Endothelial cell of umbilical vein (primary cell): ENCODE measurements around the gene TMEM81. TPM values are rescaled to one million over a fixed set of nuclear protein-coding genes. Genes with fewer than 3 reads are reported as not detected.

ENCODE experiments used
- BruUV-seq: library from RNA; stranded (reverse); fragments of 400-500 nt; replicated peaks from 2 replicates; lab custom pipeline; 2021; lab: Mats Ljungman, UMichigan
- CTCF ChIA-PET: fragments of 300-600, 350-600 bp; sonication (Branson Sonifier 250); formaldehyde crosslinking; loops from one replicate; lab custom pipeline; 2021; ENCODE audit warnings: antibody characterized with exemption, inconsistent platforms; lab: Charles Lee
- POLR2A ChIA-PET: fragments of 300-600, 350-600 bp; sonication (Branson Sonifier 250); formaldehyde crosslinking; loops from one replicate; lab custom pipeline; 2021; ENCODE audit warnings: antibody characterized with exemption, inconsistent platforms; lab: Charles Lee
- DNase-seq: peaks from one replicate; pipeline ENCODE4 v3.0.0-alpha.2; 2011; ENCODE audit warnings: low read depth, low spot score
- FAIRE-seq: peaks from 2 replicates; lab custom pipeline; 2011; peaks lifted over from hg19 to GRCh38; lab: Jason Lieb, UNC
- H2AFZ ChIP-seq: 2 replicates; pipeline ENCODE4 v1.6.0; 2012; ENCODE audit warnings: low read depth, low read length, control low read depth, inconsistent platforms
- H3K27ac ChIP-seq: 2 replicates; pipeline ENCODE4 v1.5.1; 2011; ENCODE audit warnings: low read depth, mild to moderate bottlenecking, control low read depth, low read length, moderate library complexity; ENCODE audit not compliant: insufficient read depth
- H3K27me3 ChIP-seq, 2 experiments: 2 replicates each; pipeline versions ENCODE4 v1.6.0 to v1.6.1; 2011; ENCODE audit warnings: low read length in 2 of 2, mixed read lengths in 1 of 2; ENCODE audit not compliant: control insufficient read depth in 2 of 2, insufficient read depth in 2 of 2
- H3K36me3 ChIP-seq, 2 experiments: 2 replicates in 1 of 2; 3 replicates in 1 of 2; pipeline ENCODE4 v1.5.1; 2011; ENCODE audit warnings: low read length in 2 of 2, mild to moderate bottlenecking in 1 of 2, moderate library complexity in 1 of 2; ENCODE audit not compliant: control insufficient read depth in 2 of 2, insufficient read depth in 2 of 2; ENCODE audit errors: extremely low read depth in 1 of 2
- H3K4me1 ChIP-seq: 3 replicates; pipeline ENCODE4 v1.5.1; 2011; ENCODE audit warnings: mild to moderate bottlenecking, low read length; ENCODE audit not compliant: control insufficient read depth, insufficient read depth; ENCODE audit errors: extremely low read depth
- H3K4me2 ChIP-seq: 2 replicates; pipeline ENCODE4 v1.6.1; 2011; ENCODE audit warnings: low read length, control low read depth, mixed read lengths; ENCODE audit not compliant: insufficient read depth
- H3K4me3 ChIP-seq, 3 experiments: fragments of 200-600 bp in 1 of 3; sonication (generic), shearing (Covaris generic) in 1 of 3; replicated peaks in 1 of 3; 2 replicates each; pipeline ENCODE4 v1.5.1; 2011 to 2016; ENCODE audit warnings: control low read depth in 3 of 3, low read length in 3 of 3, mild to moderate bottlenecking in 2 of 3, inconsistent platforms in 1 of 3, low read depth in 1 of 3, moderate library complexity in 1 of 3; ENCODE audit not compliant: insufficient read depth in 1 of 3
- H3K79me2 ChIP-seq: 2 replicates; pipeline ENCODE4 v1.6.0; 2012; ENCODE audit warnings: low read length, inconsistent platforms; ENCODE audit not compliant: control insufficient read depth, insufficient read depth
- H3K9ac ChIP-seq: replicated peaks from 2 replicates; pipeline ENCODE3; 2011; ENCODE audit warnings: low read length, control low read depth; ENCODE audit not compliant: insufficient read depth; ENCODE audit errors: extremely low read depth
- H3K9me1 ChIP-seq: replicated peaks from 3 replicates; pipeline ENCODE4 v1.6.0; 2011; ENCODE audit warnings: mild to moderate bottlenecking, low read length; ENCODE audit not compliant: control insufficient read depth, insufficient read depth; ENCODE audit errors: extremely low read depth
- H3K9me3 ChIP-seq: replicated peaks from 2 replicates; pipeline ENCODE4 v1.5.1; 2012; ENCODE audit warnings: low read length, inconsistent platforms; ENCODE audit not compliant: control insufficient read depth, insufficient read depth
- H4K20me1 ChIP-seq: replicated peaks from 2 replicates; pipeline ENCODE3; 2011; ENCODE audit warnings: mild to moderate bottlenecking, low read length; ENCODE audit not compliant: control insufficient read depth, insufficient read depth; ENCODE audit errors: extremely low read depth
- EZH2 ChIP-seq: IDR thresholded peaks from 2 replicates; pipeline ENCODE4 v1.6.1; 2012; ENCODE audit warnings: borderline replicate concordance, low read depth, mild to moderate bottlenecking, moderate library complexity, low read length, inconsistent platforms; ENCODE audit not compliant: severe bottlenecking
- FOS ChIP-seq: IDR thresholded peaks from 2 replicates; pipeline ENCODE4 v1.6.1; 2011; ENCODE audit warnings: mild to moderate bottlenecking, low read length, moderate library complexity, borderline replicate concordance; ENCODE audit not compliant: insufficient read depth
- GATA2 ChIP-seq: IDR thresholded peaks from 2 replicates; pipeline ENCODE4 v1.7.0; 2011; ENCODE audit warnings: low read depth, mild to moderate bottlenecking, moderate library complexity, mixed read lengths, low read length; ENCODE audit not compliant: insufficient read length, insufficient read depth
- JUN ChIP-seq: IDR thresholded peaks from 2 replicates; pipeline ENCODE4 v1.6.1; 2011; ENCODE audit warnings: borderline replicate concordance, low read depth; ENCODE audit not compliant: insufficient read length, insufficient read depth
- MYC ChIP-seq: IDR thresholded peaks from one replicate; pipeline ENCODE4 v1.6.1; 2011; ENCODE audit warnings: mild to moderate bottlenecking, low read depth, low read length
- POLR2A ChIP-seq: IDR thresholded peaks from 2 replicates; pipeline ENCODE4 v1.6.1; 2012; ENCODE audit warnings: low read depth, mild to moderate bottlenecking, control low read depth, low read length
- POLR2AphosphoS5 ChIP-seq: IDR thresholded peaks from 2 replicates; pipeline ENCODE4 v1.6.1; 2012; ENCODE audit warnings: low read depth, mild to moderate bottlenecking, control low read depth, low read length, moderate library complexity; ENCODE audit not compliant: insufficient read depth
- dilution Hi-C: fragments of 300-500 bp; cut with MboI; formaldehyde crosslinking; loops from one replicate; pipeline ENCODE4 v1.15.0; 2019; ENCODE audit warnings: low sequenced_read_pairs; ENCODE audit not compliant: extremely low pct_ligation_motif_present
- intact Hi-C: fragments of 100-400 bp; cut with micrococcal nuclease; formaldehyde crosslinking; loops from one replicate; pipeline ENCODE4 v1.10.0; 2022
- polyA plus RNA-seq, 4 experiments: library from polyadenylated mRNA; depleted of rRNA in 3 of 4; stranded (reverse) in 3 of 4; unstranded in 1 of 4; fragments of >200 nt; gene quantifications; 2 replicates each; pipeline versions ENCODE4 v1.2.1 to v1.2.3, GENCODE V29; 2011 to 2012; ENCODE audit warnings: missing spikeins in 1 of 4
- total RNA-seq: library from RNA; stranded (reverse); gene quantifications from 2 replicates; pipeline ENCODE4 v1.2.3, GENCODE V29; 2021
- TF ChIP-seq, protein P1 (sequence below), 2 donors: IDR thresholded peaks; 1 replicate in 1 of 2; 2 replicates in 1 of 2; pipeline ENCODE4 v1.5.1; 2011; ENCODE audit warnings: low read length in 2 of 2, mild to moderate bottlenecking in 2 of 2, moderate library complexity in 2 of 2, control low read depth in 1 of 2, inconsistent platforms in 1 of 2, low read depth in 1 of 2; ENCODE audit not compliant: insufficient read depth in 1 of 2; ENCODE audit errors: extremely low read depth in 1 of 2
- TF ChIP-seq, protein P2 (sequence below): IDR thresholded peaks from 2 replicates; pipeline ENCODE4 v1.6.1; 2011; ENCODE audit not compliant: insufficient read depth, insufficient read length

The TMEM81 gene
- total and polyA plus RNA-seq, 2 donors (not counting 3 experiments of a cell fraction or from before 2014, with no cell fraction given) = 1.5 to 2.9 TPM

DNA sequence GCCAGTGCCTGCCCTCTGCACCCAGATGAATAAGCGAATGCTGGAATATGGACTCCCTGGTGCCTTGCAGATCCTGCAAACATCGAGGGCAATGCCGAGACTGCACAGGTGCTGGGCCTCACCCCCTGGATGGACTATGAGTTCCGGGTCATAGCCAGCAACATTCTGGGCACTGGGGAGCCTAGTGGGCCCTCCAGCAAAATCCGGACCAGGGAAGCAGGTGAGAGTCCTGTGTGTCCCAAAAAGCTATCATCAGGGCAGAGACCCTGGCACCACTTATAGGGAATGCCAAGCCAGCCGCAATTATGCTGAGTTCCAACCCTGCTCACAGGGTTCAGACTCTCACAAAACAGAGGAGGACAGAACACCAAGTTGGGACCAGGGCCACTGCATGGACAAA is 17.2 kb downstream of the TMEM81 start:
- Histone ChIP-seq H3K4me1 (no peaks in the 10 kb centered on the region), H4K20me1 (no peaks in the 10 kb centered on the region), H3K27ac (no peak overlapping the region), H3K79me2 (no peaks in the 10 kb centered on the region), H3K4me2 (no peak overlapping the region), H2AFZ (no peak overlapping the region), H3K9me1 (no peaks in the 10 kb centered on the region), H3K36me3 (no peaks in the 10 kb centered on the region), H3K9me3 (no peaks in the 10 kb centered on the region), H3K9ac (no peak overlapping the region), H3K27me3 (peaks cover 0 to 2% of the 10 kb centered on the region in 2 experiments), H3K4me3 (no peak overlapping the region)
- dilution Hi-C loops = no loop called here
- POLR2A ChIA-PET = no interaction called here
- BruUV-seq = no TSS peak
- intact Hi-C loops = no loop called here
- CTCF ChIA-PET = interaction anchor here (2.2 kb wide), 1 partner anchor 189 kb away, joined by 9 read pairs; no protein-coding TSS in a partner anchor
- DNase-seq (no peak), FAIRE-seq (no peak)
- no peak for TF ChIP-seq POLR2A
- no peak for TF ChIP-seq POLR2AphosphoS5

DNA sequence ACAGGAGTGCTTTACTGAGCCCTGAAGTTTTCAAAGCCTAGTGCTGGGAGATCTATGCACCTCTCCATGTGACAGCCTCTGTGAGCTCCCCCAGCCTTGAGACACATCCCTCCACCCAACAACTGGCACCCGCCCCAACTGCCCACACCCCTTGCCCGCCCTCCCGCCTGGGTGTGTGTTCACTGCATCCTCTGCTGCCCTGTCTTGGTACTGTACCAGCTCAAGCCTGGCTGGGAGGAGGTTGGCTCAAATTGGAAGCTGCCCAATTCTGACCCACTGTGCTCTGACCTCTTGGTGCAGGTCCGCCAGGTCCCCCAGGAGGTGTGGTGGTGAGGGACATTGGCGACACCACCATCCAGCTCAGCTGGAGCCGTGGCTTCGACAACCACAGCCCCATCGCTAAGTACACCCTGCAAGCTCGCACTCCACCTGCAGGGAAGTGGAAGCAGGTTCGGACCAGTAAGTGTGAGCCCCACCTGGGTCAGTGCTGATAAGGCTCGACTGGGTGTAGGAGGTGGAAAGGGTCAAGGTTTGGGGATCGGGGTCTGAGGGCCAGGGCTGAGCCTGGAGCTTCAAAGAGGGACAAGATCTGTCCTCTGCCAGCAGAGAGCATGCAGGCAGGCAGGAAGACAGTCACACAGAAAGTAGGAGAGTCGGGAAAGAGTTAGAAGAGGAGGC is 18.0 kb downstream of the TMEM81 start:
- no peaks in the 10 kb centered on the region for H3K36me3 ChIP-seq
- POLR2A ChIA-PET = no interaction called here
- FAIRE-seq (no peak), DNase-seq (no peak)
- no peaks in the 10 kb centered on the region for H3K9me3 ChIP-seq
- no peak overlapping the region for H2AFZ ChIP-seq
- intact Hi-C loops (no loop called here), dilution Hi-C loops (no loop called here)
- no peak overlapping the region for H3K9ac ChIP-seq
- H4K20me1 ChIP-seq = no peaks in the 10 kb centered on the region
- no peak overlapping the region for H3K27ac ChIP-seq
- TF ChIP-seq MYC = no peak
- TF ChIP-seq FOS = no peak
- TF ChIP-seq POLR2A = no peak
- TF ChIP-seq, protein P1, sequence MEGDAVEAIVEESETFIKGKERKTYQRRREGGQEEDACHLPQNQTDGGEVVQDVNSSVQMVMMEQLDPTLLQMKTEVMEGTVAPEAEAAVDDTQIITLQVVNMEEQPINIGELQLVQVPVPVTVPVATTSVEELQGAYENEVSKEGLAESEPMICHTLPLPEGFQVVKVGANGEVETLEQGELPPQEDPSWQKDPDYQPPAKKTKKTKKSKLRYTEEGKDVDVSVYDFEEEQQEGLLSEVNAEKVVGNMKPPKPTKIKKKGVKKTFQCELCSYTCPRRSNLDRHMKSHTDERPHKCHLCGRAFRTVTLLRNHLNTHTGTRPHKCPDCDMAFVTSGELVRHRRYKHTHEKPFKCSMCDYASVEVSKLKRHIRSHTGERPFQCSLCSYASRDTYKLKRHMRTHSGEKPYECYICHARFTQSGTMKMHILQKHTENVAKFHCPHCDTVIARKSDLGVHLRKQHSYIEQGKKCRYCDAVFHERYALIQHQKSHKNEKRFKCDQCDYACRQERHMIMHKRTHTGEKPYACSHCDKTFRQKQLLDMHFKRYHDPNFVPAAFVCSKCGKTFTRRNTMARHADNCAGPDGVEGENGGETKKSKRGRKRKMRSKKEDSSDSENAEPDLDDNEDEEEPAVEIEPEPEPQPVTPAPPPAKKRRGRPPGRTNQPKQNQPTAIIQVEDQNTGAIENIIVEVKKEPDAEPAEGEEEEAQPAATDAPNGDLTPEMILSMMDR (IDR thresholded peaks at IDR 0.05; ENCODE audit: extremely low read depth in 1 of 2, insufficient read depth in 1 of 2, low read depth in 1 of 2, low read length in 2 of 2) = no peak
- TF ChIP-seq GATA2 = no peak
- TF ChIP-seq POLR2AphosphoS5 = no peak
- TF ChIP-seq EZH2 = no peak
- TF ChIP-seq JUN = no peak
- TF ChIP-seq, protein P2, sequence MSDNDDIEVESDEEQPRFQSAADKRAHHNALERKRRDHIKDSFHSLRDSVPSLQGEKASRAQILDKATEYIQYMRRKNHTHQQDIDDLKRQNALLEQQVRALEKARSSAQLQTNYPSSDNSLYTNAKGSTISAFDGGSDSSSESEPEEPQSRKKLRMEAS = no peak
- no TSS peak for BruUV-seq
- H3K9me1 ChIP-seq = no peaks in the 10 kb centered on the region
- no peak overlapping the region for H3K4me3 ChIP-seq
- H3K4me2 ChIP-seq = no peak overlapping the region
- no peaks in the 10 kb centered on the region for H3K4me1 ChIP-seq
- CTCF ChIA-PET = interaction anchor here (0.9 to 2.2 kb wide), 2 partner anchors 78 to 190 kb away, joined by 3 to 9 read pairs; no protein-coding TSS in a partner anchor
- no peaks in the 10 kb centered on the region for H3K79me2 ChIP-seq
- peaks cover 0 to 2% of the 10 kb centered on the region in 2 experiments for H3K27me3 ChIP-seq
